Right cardiac atrium (tissue), 5 donors: ENCODE data around the gene ATP10B. TPM values are rescaled to one million over a fixed set of nuclear protein-coding genes. Genes with fewer than 3 reads are reported as not detected.
"Not testable (repeated sequence)": the region's sequence is repeated elsewhere in the genome, so short reads cannot be mapped to it uniquely, and the experiment has no call there.

Experiments used
- ATAC-seq, 2 donors: fragments of 200-7000 bp; cut with Tn5 transposase; one replicate each; pipeline versions ENCODE4 v1.8.0 to v1.9.1; 2020; ENCODE audit warnings: moderate library complexity in 2 of 2, mild to moderate bottlenecking in 1 of 2
- DNase-seq, 3 donors: peaks; one replicate each; pipeline ENCODE4 v3.0.0-alpha.2; 2020
- H3K27ac ChIP-seq: one replicate; pipeline ENCODE4 v1.5.1; 2013; ENCODE audit warnings: mild to moderate bottlenecking, low read length, control low read depth, moderate library complexity
- H3K27me3 ChIP-seq: one replicate; pipeline ENCODE4 v1.6.1; 2013; ENCODE audit not compliant: control insufficient read depth, insufficient read depth
- H3K4me1 ChIP-seq: one replicate; pipeline ENCODE4 v1.6.1; 2013; ENCODE audit warnings: low read length; ENCODE audit not compliant: control insufficient read depth, insufficient read depth
- H3K4me3 ChIP-seq: one replicate; pipeline ENCODE4 v1.5.1; 2013; ENCODE audit warnings: low read length, control low read depth
- H3K9me3 ChIP-seq: one replicate; pipeline ENCODE4 v1.6.1; 2013; ENCODE audit warnings: low read length; ENCODE audit not compliant: control insufficient read depth
- WGBS: extraction: QIAGEN DNeasy Blood & Tissue Kit; methylation state at CpG from one replicate; pipeline ENCODE4 v1.1.7; 2013; 5-methylcytosine and 5-hydroxymethylcytosine counted together
- intact Hi-C, 4 donors: fragments of 100-400 bp; cut with DNase I; formaldehyde crosslinking; loops; one replicate each; pipeline versions ENCODE4 v1.11.0 to v1.14.0; 2022 to 2023
- polyA plus RNA-seq: library from polyadenylated mRNA; stranded (reverse); fragments of 200-250 nt; gene quantifications from one replicate; pipeline ENCODE4 v1.2.3, GENCODE V29; 2013
- total RNA-seq, 4 donors: library from RNA; stranded (reverse); fragmentation: NEBNext Ultra II Directional; extraction: Animal tissue kit (Norgen Biotek cat#: 25700); gene quantifications; one replicate each; pipeline ENCODE4 v1.2.1, GENCODE V29; 2021
- donor health status: healthy with polysubstance abuse.
- donor health status: DM: no; HTN: yes; CAD: no.
- donor health status: DM: no; HTN: no; CAD: no.
- donor health status: DM: no; HTN: yes; CAD: no; lungs with severe emphysema.
- donor health status: DM: yes; HTN: yes; CAD: no.

The ATP10B gene
- total and polyA plus RNA-seq, 5 donors: 0.25 TPM; not detected in 4

- 72% methylated on average over 3 of the region's 3 CpGs for WGBS
- H3K9me3 ChIP-seq: no peaks in the 10 kb centered on the region
- DNase-seq (no peak), ATAC-seq (no peak)
- H3K4me1 ChIP-seq: no peaks in the 10 kb centered on the region
- intact Hi-C loops: no loop called here
- no peaks in the 10 kb centered on the region for H3K27me3 ChIP-seq
- no peak overlapping the region for H3K4me3 ChIP-seq
- no peak overlapping the region for H3K27ac ChIP-seq
Measured at GRCh38 chr5:160846642-160847041, 5.4 kb downstream of the ATP10B start.

GRCh38 chr5:160844177-160844576, 7.8 kb downstream of the ATP10B start:
- Histone ChIP-seq H3K27me3 (no peaks in the 10 kb centered on the region), H3K4me3 (no peak overlapping the region), H3K4me1 (no peaks in the 10 kb centered on the region), H3K27ac (no peak overlapping the region), H3K9me3 (no peaks in the 10 kb centered on the region)
- intact Hi-C loops: no loop called here
- WGBS: 73% methylated on average over 2 of the region's 2 CpGs
- DNase-seq: no peak
- ATAC-seq: no peak

GRCh38 chr5:160843240-160843639, 8.8 kb downstream of the ATP10B start:
- no peaks in the 10 kb centered on the region for H3K4me1 ChIP-seq
- intact Hi-C loops: no loop called here
- H3K9me3 ChIP-seq: no peaks in the 10 kb centered on the region
- H3K27ac ChIP-seq: no peak overlapping the region
- ATAC-seq: no peak
- 46% methylated on average over 2 of the region's 2 CpGs for WGBS
- DNase-seq: no peak
- H3K4me3 ChIP-seq: no peak overlapping the region
- no peaks in the 10 kb centered on the region for H3K27me3 ChIP-seq

- 64% methylated on average over 3 of the region's 3 CpGs for WGBS
Measured at GRCh38 chr5:160837749-160838593, 14.0 kb downstream of the ATP10B start.

GRCh38 chr5:160837211-160837610, 14.8 kb downstream of the ATP10B start:
- 1% methylated on average over 1 of the region's 1 CpG for WGBS
- no peak overlapping the region for H3K4me3 ChIP-seq
- H3K27me3 ChIP-seq: no peaks in the 10 kb centered on the region
- no peak overlapping the region for H3K27ac ChIP-seq
- H3K9me3 ChIP-seq: peaks cover 2% of the 10 kb centered on the region
- DNase-seq: no peak
- H3K4me1 ChIP-seq: no peaks in the 10 kb centered on the region
- no peak for ATAC-seq
- intact Hi-C loops: no loop called here

More at GRCh38 chr5:160837749-160838593, 14.0 kb downstream of the ATP10B start:
- Histone ChIP-seq H3K9me3 (no peaks in the 10 kb centered on the region), H3K4me3 (no peak overlapping the region), H3K27me3 (no peaks in the 10 kb centered on the region), H3K4me1 (no peaks in the 10 kb centered on the region), H3K27ac (no peak overlapping the region)
- DNase-seq (no peak), ATAC-seq (no peak)
- intact Hi-C loops: no loop called here

GRCh38 chr5:160835818-160836528, 16.0 kb downstream of the ATP10B start:
- DNase-seq (no peak), ATAC-seq (no peak)
- no peaks in the 10 kb centered on the region for H3K4me1 ChIP-seq
- peaks cover 2% of the 10 kb centered on the region for H3K9me3 ChIP-seq
- no peak overlapping the region for H3K27ac ChIP-seq
- intact Hi-C loops: no loop called here
- no peak overlapping the region for H3K4me3 ChIP-seq
- WGBS: 62% methylated on average over 2 of the region's 2 CpGs
- H3K27me3 ChIP-seq: no peaks in the 10 kb centered on the region

GRCh38 chr5:160835376-160835775, 16.6 kb downstream of the ATP10B start:
- intact Hi-C loops: no loop called here
- H3K27ac ChIP-seq: no peak overlapping the region
- H3K9me3 ChIP-seq: peaks cover 2% of the 10 kb centered on the region
- DNase-seq: no peak
- no peak overlapping the region for H3K4me3 ChIP-seq
- no peak for ATAC-seq
- H3K27me3 ChIP-seq: no peaks in the 10 kb centered on the region
- H3K4me1 ChIP-seq: no peaks in the 10 kb centered on the region

- Histone ChIP-seq H3K4me3 (no peak overlapping the region), H3K27me3 (no peaks in the 10 kb centered on the region), H3K9me3 (peaks cover 2% of the 10 kb centered on the region), H3K27ac (no peak overlapping the region), H3K4me1 (no peaks in the 10 kb centered on the region)
- WGBS: 90% methylated on average over 2 of the region's 2 CpGs
- DNase-seq (no peak), ATAC-seq (no peak)
- intact Hi-C loops: no loop called here
Measured at GRCh38 chr5:160833806-160834205, 18.2 kb downstream of the ATP10B start.

- no peak overlapping the region for H3K27ac ChIP-seq
- DNase-seq (no peak), ATAC-seq (no peak)
- H3K4me1 ChIP-seq: no peaks in the 10 kb centered on the region
- peaks cover 2% of the 10 kb centered on the region for H3K9me3 ChIP-seq
- WGBS: 59% methylated on average over 1 of the region's 1 CpG
- H3K27me3 ChIP-seq: no peaks in the 10 kb centered on the region
- intact Hi-C loops: no loop called here
- no peak overlapping the region for H3K4me3 ChIP-seq
Measured at GRCh38 chr5:160831801-160832200, 20.2 kb downstream of the ATP10B start.

GRCh38 chr5:160824301-160825001, 27.6 kb downstream of the ATP10B start:
- Histone ChIP-seq H3K27ac (no peak overlapping the region), H3K4me3 (no peak overlapping the region), H3K4me1 (no peaks in the 10 kb centered on the region), H3K9me3 (no peaks in the 10 kb centered on the region), H3K27me3 (no peaks in the 10 kb centered on the region)
- DNase-seq: no peak
- 84% methylated on average over 3 of the region's 3 CpGs for WGBS
- intact Hi-C loops: no loop called here
- ATAC-seq: no peak

- H3K4me3 ChIP-seq, H3K27ac ChIP-seq, H3K4me1 ChIP-seq, H3K9me3 ChIP-seq, intact Hi-C loops, ATAC-seq, H3K27me3 ChIP-seq, DNase-seq: not testable (repeated sequence)
- WGBS: 90% methylated on average over 12 of the region's 12 CpGs
Measured at GRCh38 chr5:160812996-160813395, 39.0 kb downstream of the ATP10B start.
